Astrocyte of the cerebellum (primary cell): ENCODE data around the gene IGF2BP3.

Experiments
- DNase-seq: peaks from one replicate; pipeline ENCODE4 v3.0.0-alpha.2; 2011; ENCODE audit warnings: low read depth
- H3K4me3 ChIP-seq: 2 replicates; pipeline ENCODE4 v1.5.1; 2011; ENCODE audit warnings: mild to moderate bottlenecking, low read depth, low read length, moderate library complexity
- CTCF ChIP-seq: IDR thresholded peaks from 2 replicates; pipeline ENCODE4 v1.5.1; 2012; ENCODE audit warnings: low read length, low read depth, moderate library complexity, mild to moderate bottlenecking; ENCODE audit errors: missing control alignments
- in situ Hi-C: cut with HindIII; loops from 2 replicates; pipeline ENCODE4 v1.10.0; 2017; ENCODE audit warnings: low sequenced_read_pairs

IGF2BP3 gene

GRCh38 chr7:23341846-23342598, 128.3 kb downstream of the IGF2BP3 start:
- no peak for TF ChIP-seq CTCF
- H3K4me3 ChIP-seq: no peak overlapping the region
- no peak for DNase-seq
- in situ Hi-C loops: no loop called here

- no peak for TF ChIP-seq CTCF
- no peak overlapping the region for H3K4me3 ChIP-seq
- in situ Hi-C loops: loop anchor here (5.0 kb wide), 1 partner anchor 52 kb away; no protein-coding TSS in a partner anchor
- no peak for DNase-seq
Observed at GRCh38 chr7:23338863-23339262, 131.4 kb downstream of the IGF2BP3 start.

GRCh38 chr7:23338439-23338838, 131.9 kb downstream of the IGF2BP3 start:
- in situ Hi-C loops: loop anchor here (5.0 kb wide), 1 partner anchor 51 kb away; no protein-coding TSS in a partner anchor
- H3K4me3 ChIP-seq: no peak overlapping the region
- no peak for DNase-seq
- TF ChIP-seq CTCF: no peak

GRCh38 chr7:23337374-23337773, 132.9 kb downstream of the IGF2BP3 start:
- in situ Hi-C loops: loop anchor here (5.0 kb wide), 1 partner anchor 50 kb away; no protein-coding TSS in a partner anchor
- no peak for DNase-seq
- TF ChIP-seq CTCF: no peak
- no peak overlapping the region for H3K4me3 ChIP-seq

- no peak overlapping the region for H3K4me3 ChIP-seq
- no peak for DNase-seq
- no peak for TF ChIP-seq CTCF
- in situ Hi-C loops: loop anchor here (5.0 kb wide), 1 partner anchor 50 kb away; no protein-coding TSS in a partner anchor
Observed at GRCh38 chr7:23336799-23337283, 133.4 kb downstream of the IGF2BP3 start.

GRCh38 chr7:23336086-23336485, 134.2 kb downstream of the IGF2BP3 start:
- no peak overlapping the region for H3K4me3 ChIP-seq
- in situ Hi-C loops: loop anchor here (5.0 kb wide), 1 partner anchor 49 kb away; no protein-coding TSS in a partner anchor
- no peak for DNase-seq
- TF ChIP-seq CTCF: no peak
